OCI-M1 (cell line): Measurements from ENCODE around the gene CASP5.
A peak's percentile ranks its signal among the peaks of the same experiment; 100 is the strongest.

Source experiments
- DNase-seq: peaks from one replicate; lab custom pipeline; 2025; lab: John Stamatoyannopoulos, UW

Gene CASP5

GRCh38 chr11:104967534-104968354 lies 55.2 kb downstream of the CASP5 start:
- no peak for DNase-seq

- no peak for DNase-seq
Observed at GRCh38 chr11:104965735-104966134, 57.2 kb downstream of the CASP5 start.

- DNase-seq, result no peak
Observed at GRCh38 chr11:104964247-104964646, 58.7 kb downstream of the CASP5 start.

GRCh38 chr11:104962852-104963251 lies 60.1 kb downstream of the CASP5 start:
- DNase-seq, result no peak

- no peak for DNase-seq
Observed at GRCh38 chr11:104957280-104957679, 65.7 kb downstream of the CASP5 start.

- DNase-seq, result no peak
Observed at GRCh38 chr11:104956528-104956927, 66.4 kb downstream of the CASP5 start.

- DNase-seq, result peak; percentile 29
Observed at GRCh38 chr11:104946907-104947306, 76.1 kb downstream of the CASP5 start.
